HG03175 (cell line): ENCODE measurements around the gene DDX27.

Source experiments
- ATAC-seq: cut with Tn5 transposase; IDR thresholded peaks from one replicate; pipeline ENCODE4 v1.9.1; 2021; ENCODE audit warnings: mild to moderate bottlenecking, moderate library complexity; ENCODE audit not compliant: unreplicated experiment

DDX27 gene

GRCh38 chr20:49277786-49278035 lies 58.5 kb downstream of the DDX27 start:
- no peak for ATAC-seq

GRCh38 chr20:49278036-49278817 lies 59.0 kb downstream of the DDX27 start, which contains the start of gene ZNFX1:
Gene ZNFX1, minus strand, starts transcription at chr20:49278057. Its CDS starts 2,218 bp downstream, at chr20:49275839.
- ATAC-seq, result peak; percentile 82

- ATAC-seq, result no peak
Measured at GRCh38 chr20:49278818-49279676, 59.8 kb downstream of the DDX27 start.

GRCh38 chr20:49279677-49280462 lies 60.7 kb downstream of the DDX27 start:
- no peak for ATAC-seq

GRCh38 chr20:49280463-49281058 lies 61.3 kb downstream of the DDX27 start:
- ATAC-seq, result no peak

- no peak for ATAC-seq
Measured at GRCh38 chr20:49281059-49281912, 62.1 kb downstream of the DDX27 start.

GRCh38 chr20:49281913-49282467 lies 62.8 kb downstream of the DDX27 start:
- no peak for ATAC-seq

- ATAC-seq, result no peak
Measured at GRCh38 chr20:49282584-49283171, 63.5 kb downstream of the DDX27 start.

GRCh38 chr20:49283176-49283702 lies 64.0 kb downstream of the DDX27 start:
- ATAC-seq, result no peak

GRCh38 chr20:49283703-49284625 lies 64.7 kb downstream of the DDX27 start:
- no peak for ATAC-seq

GRCh38 chr20:49284818-49285217 lies 65.6 kb downstream of the DDX27 start:
- ATAC-seq, result no peak

- no peak for ATAC-seq
Measured at GRCh38 chr20:49285233-49285668, 66.0 kb downstream of the DDX27 start.

- ATAC-seq, result no peak
Measured at GRCh38 chr20:49285813-49286494, 66.7 kb downstream of the DDX27 start.

GRCh38 chr20:49286689-49287551 lies 67.7 kb downstream of the DDX27 start:
- ATAC-seq, result no peak

GRCh38 chr20:49287555-49288249 lies 68.5 kb downstream of the DDX27 start:
- ATAC-seq, result no peak

- ATAC-seq, result no peak
Measured at GRCh38 chr20:49288250-49288751, 69.1 kb downstream of the DDX27 start.
